ENCODE measurements around the gene WDFY4. TPM values are rescaled to one million over a fixed set of nuclear protein-coding genes. Genes with fewer than 3 reads are reported as not detected.

WDFY4 gene
- total and polyA plus RNA-seq, 7 donors, result 0.23 to 1.3 (median 0.69) TPM

DNA sequence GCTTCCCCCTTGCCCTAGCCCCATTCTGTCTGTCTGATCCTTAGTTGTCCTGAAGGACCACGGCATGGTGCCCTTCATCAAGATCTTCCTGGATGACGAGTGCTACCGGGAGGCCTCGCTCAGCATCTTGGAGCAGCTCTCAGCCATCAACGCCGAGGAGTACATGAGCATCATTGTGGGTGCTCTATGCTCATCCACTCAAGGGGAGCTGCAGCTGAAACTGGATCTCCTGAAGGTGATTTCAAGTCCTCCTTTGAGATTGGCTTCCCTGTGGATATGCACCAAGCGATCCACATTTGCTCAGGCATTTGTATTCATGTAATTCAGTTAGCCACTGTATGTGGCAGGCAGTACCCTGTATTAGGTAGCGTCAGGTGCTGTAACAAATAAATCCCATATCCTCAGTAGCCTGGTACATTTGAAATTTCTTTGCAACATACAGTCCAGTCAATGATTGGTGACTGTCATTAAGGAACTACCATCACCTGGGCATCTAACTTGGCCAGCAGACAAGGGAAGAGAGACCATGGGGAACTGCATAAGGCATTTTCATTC lies 51.2 kb downstream of the WDFY4 start:
- Histone ChIP-seq H3K9me3 (no peaks in the 10 kb centered on the region), H3K4me1 (no peaks in the 10 kb centered on the region), H3K36me3 (ENCODE audit: insufficient read depth in 1 of 2, low read depth in 1 of 2) (no peaks in the 10 kb centered on the region), H3K27me3 (ENCODE audit: insufficient read depth in 3 of 3, low read length in 2 of 3) (peaks cover 0 to 5% (median 0%) of the 10 kb centered on the region in 3 donors), H3K4me3 (no peak overlapping the region), H3K27ac (no peak overlapping the region)
- WGBS, 3 donors, result 76 to 92% (median 91%) methylated on average over 8 of the region's 8 CpGs
- ATAC-seq (no peak), DNase-seq (no peak)
- TF ChIP-seq, protein P1, sequence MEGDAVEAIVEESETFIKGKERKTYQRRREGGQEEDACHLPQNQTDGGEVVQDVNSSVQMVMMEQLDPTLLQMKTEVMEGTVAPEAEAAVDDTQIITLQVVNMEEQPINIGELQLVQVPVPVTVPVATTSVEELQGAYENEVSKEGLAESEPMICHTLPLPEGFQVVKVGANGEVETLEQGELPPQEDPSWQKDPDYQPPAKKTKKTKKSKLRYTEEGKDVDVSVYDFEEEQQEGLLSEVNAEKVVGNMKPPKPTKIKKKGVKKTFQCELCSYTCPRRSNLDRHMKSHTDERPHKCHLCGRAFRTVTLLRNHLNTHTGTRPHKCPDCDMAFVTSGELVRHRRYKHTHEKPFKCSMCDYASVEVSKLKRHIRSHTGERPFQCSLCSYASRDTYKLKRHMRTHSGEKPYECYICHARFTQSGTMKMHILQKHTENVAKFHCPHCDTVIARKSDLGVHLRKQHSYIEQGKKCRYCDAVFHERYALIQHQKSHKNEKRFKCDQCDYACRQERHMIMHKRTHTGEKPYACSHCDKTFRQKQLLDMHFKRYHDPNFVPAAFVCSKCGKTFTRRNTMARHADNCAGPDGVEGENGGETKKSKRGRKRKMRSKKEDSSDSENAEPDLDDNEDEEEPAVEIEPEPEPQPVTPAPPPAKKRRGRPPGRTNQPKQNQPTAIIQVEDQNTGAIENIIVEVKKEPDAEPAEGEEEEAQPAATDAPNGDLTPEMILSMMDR (IDR thresholded peaks at IDR 0.05), result no peak
- intact Hi-C loops (cut with DNase I), result no loop called here

DNA sequence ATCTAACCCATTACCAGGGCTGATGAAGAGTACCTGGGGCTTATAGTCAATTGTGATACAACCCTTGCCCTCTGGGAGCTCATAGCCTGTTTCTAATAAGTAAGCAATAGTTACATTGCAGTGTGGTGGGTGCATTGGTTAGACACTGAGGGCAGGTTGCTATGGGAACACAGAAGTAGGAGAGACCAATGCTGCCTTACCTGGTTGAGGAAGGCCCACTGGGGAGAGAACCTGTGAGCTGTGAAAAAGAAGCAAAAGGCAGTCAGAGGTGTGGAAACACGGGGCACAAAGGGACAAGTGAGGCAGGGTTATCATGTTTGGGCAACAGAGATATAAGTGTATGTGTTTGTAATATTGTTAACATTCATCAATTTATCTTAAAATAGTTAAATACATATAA lies 51.9 kb downstream of the WDFY4 start:
- DNase-seq (no peak), ATAC-seq (no peak)
- no peaks in the 10 kb centered on the region for H3K9me3 ChIP-seq
- TF ChIP-seq, protein P1 (IDR thresholded peaks at IDR 0.05), result no peak
- H3K4me1 ChIP-seq, result no peaks in the 10 kb centered on the region
- intact Hi-C loops (cut with DNase I), result no loop called here
- no peaks in the 10 kb centered on the region for H3K36me3 ChIP-seq (ENCODE audit: insufficient read depth in 1 of 2, low read depth in 1 of 2)
- H3K4me3 ChIP-seq, result no peak overlapping the region
- peaks cover 0 to 5% (median 0%) of the 10 kb centered on the region in 3 donors for H3K27me3 ChIP-seq (ENCODE audit: insufficient read depth in 3 of 3, low read length in 2 of 3)
- WGBS, 3 donors, result 0 to 44% (median 0%) methylated on average over 1 of the region's 1 CpG
- H3K27ac ChIP-seq, result no peak overlapping the region

GRCh38 chr10:48737886-48738285 lies 53.2 kb downstream of the WDFY4 start:
- H3K27me3 ChIP-seq (ENCODE audit: insufficient read depth in 3 of 3, low read length in 2 of 3), result peaks cover 0 to 5% (median 0%) of the 10 kb centered on the region in 3 donors
- intact Hi-C loops (cut with DNase I), result no loop called here
- DNase-seq, result no peak
- TF ChIP-seq, protein P1 (IDR thresholded peaks at IDR 0.05), result no peak
- no peak for ATAC-seq
- no peaks in the 10 kb centered on the region for H3K9me3 ChIP-seq
- WGBS, 3 donors, result 83 to 93% (median 89%) methylated on average over 2 of the region's 2 CpGs
- H3K4me1 ChIP-seq, result no peaks in the 10 kb centered on the region
- H3K36me3 ChIP-seq (ENCODE audit: insufficient read depth in 1 of 2, low read depth in 1 of 2), result no peaks in the 10 kb centered on the region
- H3K4me3 ChIP-seq, result no peak overlapping the region
- H3K27ac ChIP-seq, result no peak overlapping the region

DNA sequence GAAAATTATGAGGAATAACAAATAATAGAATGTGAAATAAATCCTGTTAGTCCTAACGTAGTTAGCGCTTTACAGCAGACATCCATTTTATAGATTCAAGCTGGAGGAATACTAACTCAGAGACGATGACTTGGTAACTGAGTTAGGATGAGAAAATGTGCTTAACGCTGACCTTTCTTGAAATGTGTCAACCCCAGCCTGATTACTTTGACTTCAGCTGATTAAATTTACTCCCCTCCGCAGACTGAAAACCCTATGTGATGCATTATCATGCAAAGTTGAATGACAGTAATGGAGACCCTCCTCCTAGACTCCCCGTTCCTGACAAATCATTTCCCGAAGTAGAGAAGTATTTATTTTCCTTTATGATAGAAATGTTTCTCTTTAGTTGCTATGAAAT lies 54.5 kb downstream of the WDFY4 start:
- TF ChIP-seq, protein P1 (IDR thresholded peaks at IDR 0.05), result no peak
- Histone ChIP-seq H3K27ac (no peak overlapping the region), H3K9me3 (no peaks in the 10 kb centered on the region), H3K27me3 (ENCODE audit: insufficient read depth in 3 of 3, low read length in 2 of 3) (peaks cover 0 to 5% (median 0%) of the 10 kb centered on the region in 3 donors), H3K4me3 (no peak overlapping the region), H3K4me1 (no peaks in the 10 kb centered on the region), H3K36me3 (ENCODE audit: insufficient read depth in 1 of 2, low read depth in 1 of 2) (no peaks in the 10 kb centered on the region)
- ATAC-seq, result no peak
- intact Hi-C loops (cut with DNase I), result no loop called here
- DNase-seq, result no peak
- 80 to 87% (median 81%) methylated on average over 7 of the region's 7 CpGs for WGBS, 3 donors
